ENCODE results near the gene CACNA1G. TPM values are rescaled to one million over a fixed set of nuclear protein-coding genes. Genes with fewer than 3 reads are reported as not detected.

Gene CACNA1G
- 0.23 TPM in 2 replicates for total RNA-seq (2011; cell fraction: chromatin; rRNA removed; ENCODE audit: low replicate concordance)
- not detected in 2 replicates for total RNA-seq (2011; cell fraction: nucleolus; rRNA removed)
- not detected in 2 replicates for total RNA-seq (2011; cell fraction: nucleoplasm; rRNA removed)
- total RNA-seq (2014; rRNA removed) = not detected in 2 replicates
- not detected in 2 replicates for total RNA-seq (2014; rRNA removed; fragmentation: Illumina TruSeq; extraction: Trizol)
- total RNA-seq (2015; rRNA removed; fragmentation: Illumina TruSeq; extraction: Trizol) = not detected in 2 replicates
- not detected in 2 replicates for total RNA-seq (2021)
- polyA plus RNA-seq (2011; rRNA removed) = 0.01 TPM in 1 of 2 replicates, not detected in the other
- polyA plus RNA-seq (2011; cell fraction: cytosol; rRNA removed) = 0.07 TPM in 1 of 2 replicates, not detected in the other
- polyA plus RNA-seq (2011; cell fraction: nucleus; rRNA removed) = 0.07 TPM in 2 replicates
- 0.06 TPM in 1 of 2 replicates, not detected in the other for polyA plus RNA-seq (2012)
- not detected in 2 replicates for polyA plus RNA-seq (2014; fragmentation: Illumina TruSeq; extraction: Trizol)
- polyA plus RNA-seq (2014; fragmentation: Nextera tagmentation; extraction: Ambion mirVana) = not detected
- not detected in 2 replicates for polyA plus RNA-seq (2014; rRNA removed)
- not detected in 2 replicates for polyA minus RNA-seq (2011; rRNA and poly(A)+ RNA removed)
- polyA minus RNA-seq (2011; cell fraction: cytosol; rRNA and poly(A)+ RNA removed) = not detected in 2 replicates
- not detected in 2 replicates for polyA minus RNA-seq (2011; cell fraction: nucleus; rRNA and poly(A)+ RNA removed)
- Bru-seq, nascent RNA = not detected
- percentile 2 among the genes with signal in this experiment for BruChase-seq, experiment 1, labeled RNA remaining after a 2-hour chase
- BruChase-seq, experiment 2, labeled RNA remaining after a 6-hour chase = not detected
- long read RNA-seq, experiment 1 = 0 reads
- long read RNA-seq, experiment 2 = 0 reads
- long read RNA-seq, experiment 3 = 0 reads

GRCh38 chr17:50560185-50560824, at the start of gene CACNA1G:
Gene CACNA1G (plus strand): TSS chr17:50560715. CDS start chr17:50561460, 745 bp downstream.
- in situ Hi-C loops (cut with MboI) = no loop called here
- H3K36me3 ChIP-seq (ENCODE audit: control insufficient read depth, insufficient read depth, low read length) = no peaks in the 10 kb centered on the region
- no peak for TF ChIP-seq FOXM1 (IDR thresholded peaks at IDR 0.05; ENCODE audit: low read depth)
- no peak for TF ChIP-seq FOXM1 (CRISPR knock-in tag; IDR thresholded peaks at IDR 0.05; ENCODE audit: low read depth)
- no peak for TF ChIP-seq SRSF3 (IDR thresholded peaks at IDR 0.05; ENCODE audit: insufficient read depth, low read length)
- peak; percentile 19; the same call in 1 of the 2 replicates for TF ChIP-seq ESRRA (IDR thresholded peaks at IDR 0.05; ENCODE audit: borderline replicate concordance, low read depth)
- no peak for TF ChIP-seq NR2F6 (CRISPR knock-in tag; IDR thresholded peaks at IDR 0.05)
- TF ChIP-seq NFE2L1 (tag; IDR thresholded peaks at IDR 0.05; ENCODE audit: borderline replicate concordance, low read depth) = no peak
- peak; percentile 70 for TF ChIP-seq CHD2 (IDR thresholded peaks at IDR 0.05; ENCODE audit: low read depth, low read length)
- no peak for TF ChIP-seq ZC3H11A (IDR thresholded peaks at IDR 0.05; ENCODE audit: low read depth, low read length)
- no peak for TF ChIP-seq CCNT2 (IDR thresholded peaks at IDR 0.05; ENCODE audit: borderline replicate concordance, extremely low read depth, insufficient read length, low read depth, low read length)
- TF ChIP-seq NEUROD1 (IDR thresholded peaks at IDR 0.05; ENCODE audit: borderline replicate concordance, low read depth, low read length, partially characterized antibody) = peak; percentile 76
- no peak for TF ChIP-seq BCOR (IDR thresholded peaks at IDR 0.05)
- TF ChIP-seq JUN (IDR thresholded peaks at IDR 0.05; ENCODE audit: borderline replicate concordance, low read depth, low read length) = no peak
- no peak for TF ChIP-seq JUN (CRISPR knock-in tag; IDR thresholded peaks at IDR 0.05; ENCODE audit: borderline replicate concordance)
- peak; percentile 78 for TF ChIP-seq NFYB (IDR thresholded peaks at IDR 0.05; ENCODE audit: extremely low read depth, insufficient read length)
- TF ChIP-seq TFAP4 (CRISPR knock-in tag; IDR thresholded peaks at IDR 0.05; ENCODE audit: borderline replicate concordance) = peak; percentile 83
- peak; percentile 63 for TF ChIP-seq SP2 (IDR thresholded peaks at IDR 0.05; ENCODE audit: extremely low read depth, low read depth, low read length, poor library complexity, severe bottlenecking)
- TF ChIP-seq ZNF830 (CRISPR knock-in tag; IDR thresholded peaks at IDR 0.05) = no peak
- no peak for TF ChIP-seq HNRNPUL1 (IDR thresholded peaks at IDR 0.05; ENCODE audit: low read length)
- no peak for TF ChIP-seq CEBPB (tag; IDR thresholded peaks at IDR 0.05)

More at GRCh38 chr17:50560185-50560824, at the start of gene CACNA1G:
- no peaks in the 10 kb centered on the region for H3K79me2 ChIP-seq (ENCODE audit: control insufficient read depth, insufficient read depth, low read length)
- BruUV-seq (replicated peaks) = no TSS peak
- ChIA-PET CTCF (ENCODE audit: low intra/inter-chr PET ratio) (no interaction called here), POLR2A (interaction anchor here (0.5 to 1.6 kb wide), 9 partner anchors 9 to 594 kb away, joined by 3 to 7 read pairs (median 3); no protein-coding TSS in a partner anchor)
- H3K9ac ChIP-seq (ENCODE audit: insufficient read depth in 1 of 2, low read depth in 2 of 2, low read length in 2 of 2) = peak within 1 kb of the TSS in 1 of 2 experiments; percentile 75; a peak in 2 of 4 replicates
- peak within 1 kb of the TSS; percentile 37 for H3K4me3 ChIP-seq
- intact Hi-C loops (cut with micrococcal nuclease) = no loop called here
- H3K9me1 ChIP-seq (ENCODE audit: control insufficient read depth, insufficient read depth, low read length) = no peaks in the 10 kb centered on the region
- H3K27ac ChIP-seq (ENCODE audit: extremely low read depth, low read depth, low read length) = no peak within 1 kb of the TSS
- ATAC-seq (peak; percentile 99), DNase-seq (ENCODE audit: extremely low read depth in 1 of 4, low spot score in 3 of 4) (peak; percentile 91 to 99 (median 98)), FAIRE-seq (peak; percentile 84)
- peak within 1 kb of the TSS; percentile 68 for H3K4me2 ChIP-seq (ENCODE audit: insufficient read depth, low read length)
- H3K9me3 ChIP-seq (replicated peaks; ENCODE audit: control insufficient read depth, insufficient read depth, low read depth, low read length) = no peaks in the 10 kb centered on the region
- under 1% methylated on average over 27 of the region's 56 CpGs for WGBS (ENCODE audit: insufficient coverage, low coverage, missing lambda C conversion rate)
- peaks cover 25 to 54% of the 10 kb centered on the region in 2 experiments for H3K27me3 ChIP-seq (ENCODE audit: control insufficient read depth in 2 of 2, insufficient read depth in 2 of 2, low read length in 2 of 2)
- H3K4me1 ChIP-seq (replicated peaks in 1 of 2; ENCODE audit: control insufficient read depth in 2 of 2, insufficient read depth in 2 of 2, low read length in 2 of 2) = peaks cover 9 to 38% of the 10 kb centered on the region in 2 experiments
- H2AFZ ChIP-seq (ENCODE audit: low read depth, low read length) = peak within 1 kb of the TSS; percentile 67
- H4K20me1 ChIP-seq (replicated peaks; ENCODE audit: control insufficient read depth, insufficient read depth, low read length) = peaks cover 18% of the 10 kb centered on the region; the same call in 1 of the 2 replicates
